ENCODE data around the gene HMG20B.

Gene HMG20B

DNA sequence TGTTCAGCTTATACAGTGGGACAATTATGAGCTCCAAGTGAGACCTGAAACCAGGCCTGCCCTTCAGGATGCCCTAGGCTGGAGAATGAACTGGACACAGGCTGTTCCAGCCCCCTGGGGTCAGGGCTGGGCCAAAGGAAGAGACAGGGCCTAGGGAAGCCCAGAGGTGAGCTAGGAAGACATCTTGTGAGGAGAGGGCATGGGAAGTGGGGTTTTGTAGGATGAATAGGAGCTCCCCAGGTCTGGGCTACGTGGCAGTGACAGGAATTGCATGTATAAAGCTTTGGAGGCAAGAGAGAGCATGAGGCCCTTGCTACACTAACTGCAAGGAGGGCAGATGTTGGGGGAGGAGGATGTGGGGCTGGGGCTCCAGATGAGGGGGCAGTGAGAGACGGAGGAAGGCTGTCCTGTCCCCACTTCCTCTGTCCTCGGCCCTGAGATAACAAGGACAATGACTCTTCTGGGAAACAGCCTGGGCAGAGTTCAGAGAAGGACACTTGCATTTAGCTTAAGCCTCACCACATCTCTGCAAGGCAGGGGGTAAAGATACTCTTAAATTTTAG lies 35.4 kb downstream of the HMG20B start:
- no peak for DNase-seq

DNA sequence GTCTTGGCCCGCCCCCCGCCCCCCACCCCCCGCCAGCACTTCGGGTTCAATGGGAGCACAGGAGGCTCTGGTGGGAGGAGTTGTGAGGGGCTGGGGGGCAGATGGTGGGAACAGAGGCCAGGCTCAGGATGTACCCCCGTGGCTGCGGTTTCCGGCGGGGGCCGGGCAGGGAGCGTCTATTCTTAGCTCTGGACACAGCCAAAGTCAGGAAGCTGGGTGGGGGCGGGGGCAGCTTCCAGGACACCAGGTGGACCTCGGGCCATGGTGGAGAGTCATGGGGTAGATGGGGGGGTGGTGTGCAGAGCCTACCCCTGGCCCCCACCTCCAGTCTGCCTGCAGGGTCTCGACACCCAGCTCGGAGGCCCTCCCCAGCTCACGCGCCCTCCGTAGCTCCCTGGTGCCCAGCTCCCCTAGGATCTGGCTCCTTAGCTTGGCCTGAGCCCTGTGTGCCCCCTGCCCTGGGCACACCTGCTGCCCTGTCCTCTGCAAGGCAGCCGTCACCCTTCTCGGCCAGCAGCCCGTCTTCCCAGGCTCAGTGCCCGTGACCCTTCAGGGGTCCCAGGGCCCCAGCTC lies 36.1 kb downstream of the HMG20B start:
- DNase-seq, result no peak

DNA sequence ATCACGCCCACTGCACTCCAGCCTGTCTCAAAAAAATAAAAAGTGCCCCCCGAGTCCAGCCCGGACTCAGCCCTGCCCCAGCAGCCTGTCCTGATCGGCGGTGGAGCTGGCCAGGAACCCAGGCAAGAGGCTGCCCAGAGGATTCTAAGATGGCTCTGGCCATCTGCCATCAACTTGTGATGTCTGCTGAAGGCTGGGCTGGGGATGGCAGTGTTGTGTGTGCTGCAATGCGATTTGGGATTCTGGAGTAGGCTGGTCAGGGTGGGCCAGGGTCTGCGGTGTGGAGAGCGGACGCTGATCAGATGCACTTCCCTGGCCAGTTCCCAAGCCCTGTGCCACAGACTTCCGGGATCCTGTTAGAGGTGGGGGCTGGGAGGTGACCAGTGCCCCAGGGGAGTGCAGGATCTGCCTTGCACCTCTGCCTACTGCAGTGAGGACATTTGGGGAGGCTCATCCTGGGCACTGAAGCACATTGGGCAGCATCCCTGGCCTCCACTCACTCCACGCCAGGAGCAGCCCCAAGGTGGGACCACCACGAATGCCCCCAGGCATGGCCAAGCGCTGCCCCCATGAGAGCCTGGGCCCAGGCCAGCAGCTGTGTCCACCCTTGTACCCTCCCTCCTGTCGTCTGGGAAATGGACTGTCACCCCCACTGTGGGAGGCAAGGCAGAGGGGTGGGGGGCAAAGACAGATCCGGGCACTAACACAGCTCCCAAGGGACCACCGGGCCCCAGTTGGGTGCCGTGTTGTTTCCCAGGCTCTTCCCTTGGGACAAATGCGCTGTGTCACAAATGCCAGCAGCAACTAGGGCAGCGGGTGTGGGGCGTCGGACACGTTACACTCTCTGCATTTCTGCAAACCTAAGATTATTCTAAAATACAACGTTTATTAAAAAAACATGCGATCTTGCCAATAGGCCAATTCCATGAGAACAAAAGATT lies 37.3 kb downstream of the HMG20B start:
- DNase-seq, result no peak

DNA sequence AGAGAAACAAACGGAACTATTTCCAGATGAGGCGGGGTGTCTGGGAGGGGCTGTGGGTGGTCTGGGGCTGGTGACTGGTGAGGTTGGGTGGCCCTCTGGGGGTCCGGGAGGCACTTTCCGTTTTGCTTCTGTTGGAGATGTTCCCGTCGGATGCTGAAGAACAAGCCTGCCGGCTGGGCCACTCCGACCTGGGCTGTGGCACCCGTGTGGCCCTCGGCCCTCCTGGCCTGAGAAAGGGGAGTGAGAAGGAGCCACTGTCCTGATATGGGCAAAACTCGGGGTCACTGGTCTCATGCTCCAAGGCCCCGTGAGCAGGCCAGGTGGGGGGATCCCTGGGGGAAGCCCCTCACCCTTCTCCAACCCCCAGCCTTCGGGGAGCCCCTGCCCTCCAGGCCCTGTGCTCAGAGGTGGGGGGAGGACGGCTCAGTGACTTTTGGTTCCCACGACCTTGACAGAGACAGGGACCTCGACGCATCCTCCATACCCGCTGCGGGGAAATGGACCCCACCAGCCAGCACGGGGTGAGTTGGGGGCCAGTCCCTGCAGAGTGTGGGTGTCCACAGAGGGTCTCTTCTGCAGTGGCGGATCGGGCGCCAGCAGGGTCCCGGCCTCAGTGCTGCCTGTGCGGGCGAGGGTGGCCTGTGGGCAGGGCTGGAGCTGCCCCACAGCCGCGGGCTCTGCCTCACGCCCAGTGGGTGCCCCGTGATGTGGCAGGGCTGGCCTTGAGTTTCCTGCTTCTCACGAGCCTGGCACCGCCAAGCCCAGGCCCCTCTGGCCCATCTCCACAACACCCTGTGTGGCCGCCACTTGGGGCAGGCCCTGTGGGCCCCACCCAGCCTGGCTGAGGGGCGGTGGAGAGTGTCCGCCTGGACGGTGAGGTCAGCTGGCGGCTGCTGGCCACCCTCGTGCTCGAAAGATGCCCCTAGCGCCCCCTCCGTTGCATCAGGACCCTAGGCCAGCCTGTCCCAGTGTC lies 38.3 kb downstream of the HMG20B start:
- DNase-seq, result no peak

DNA sequence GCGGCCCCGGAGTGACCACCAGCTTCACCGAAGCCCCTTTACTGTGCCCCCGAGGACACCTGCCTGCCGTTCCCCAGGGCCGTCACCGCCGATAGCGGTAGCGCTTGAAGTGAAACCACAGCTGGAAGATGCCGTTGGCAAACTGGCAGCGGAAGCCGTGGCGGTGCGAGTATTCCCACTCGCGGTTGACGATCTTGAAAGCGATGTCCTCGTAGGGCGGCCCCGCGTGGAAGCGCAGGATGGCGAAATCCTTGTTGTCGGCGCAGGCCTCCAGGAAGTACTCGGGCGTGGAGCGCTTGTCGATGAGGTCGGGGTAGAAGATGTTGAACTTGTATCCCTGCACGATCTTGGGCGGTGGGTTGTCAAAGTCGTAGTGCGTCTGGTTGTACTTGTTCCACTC lies 39.1 kb downstream of the HMG20B start:
- no peak for DNase-seq

DNA sequence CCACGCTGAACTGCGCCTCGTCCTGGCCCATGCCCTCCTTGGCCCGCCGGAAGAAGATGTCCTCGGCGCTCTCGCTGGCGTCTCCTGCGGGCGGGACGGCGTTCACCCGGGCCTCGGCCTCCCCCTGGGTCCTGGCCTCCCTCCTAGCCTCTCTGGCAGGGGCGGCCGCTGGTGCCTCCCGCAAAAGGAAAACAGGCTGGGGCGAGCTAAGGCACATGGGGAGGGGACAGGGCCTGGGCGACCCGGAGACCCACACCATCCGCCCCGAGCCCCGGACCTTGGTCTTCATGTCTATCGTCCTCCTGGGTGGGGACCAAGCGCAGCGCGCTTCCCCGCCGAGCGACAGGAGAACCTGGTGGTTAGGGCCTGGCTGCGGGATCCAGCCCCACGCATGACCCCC lies 39.6 kb downstream of the HMG20B start:
- DNase-seq, result no peak

DNA sequence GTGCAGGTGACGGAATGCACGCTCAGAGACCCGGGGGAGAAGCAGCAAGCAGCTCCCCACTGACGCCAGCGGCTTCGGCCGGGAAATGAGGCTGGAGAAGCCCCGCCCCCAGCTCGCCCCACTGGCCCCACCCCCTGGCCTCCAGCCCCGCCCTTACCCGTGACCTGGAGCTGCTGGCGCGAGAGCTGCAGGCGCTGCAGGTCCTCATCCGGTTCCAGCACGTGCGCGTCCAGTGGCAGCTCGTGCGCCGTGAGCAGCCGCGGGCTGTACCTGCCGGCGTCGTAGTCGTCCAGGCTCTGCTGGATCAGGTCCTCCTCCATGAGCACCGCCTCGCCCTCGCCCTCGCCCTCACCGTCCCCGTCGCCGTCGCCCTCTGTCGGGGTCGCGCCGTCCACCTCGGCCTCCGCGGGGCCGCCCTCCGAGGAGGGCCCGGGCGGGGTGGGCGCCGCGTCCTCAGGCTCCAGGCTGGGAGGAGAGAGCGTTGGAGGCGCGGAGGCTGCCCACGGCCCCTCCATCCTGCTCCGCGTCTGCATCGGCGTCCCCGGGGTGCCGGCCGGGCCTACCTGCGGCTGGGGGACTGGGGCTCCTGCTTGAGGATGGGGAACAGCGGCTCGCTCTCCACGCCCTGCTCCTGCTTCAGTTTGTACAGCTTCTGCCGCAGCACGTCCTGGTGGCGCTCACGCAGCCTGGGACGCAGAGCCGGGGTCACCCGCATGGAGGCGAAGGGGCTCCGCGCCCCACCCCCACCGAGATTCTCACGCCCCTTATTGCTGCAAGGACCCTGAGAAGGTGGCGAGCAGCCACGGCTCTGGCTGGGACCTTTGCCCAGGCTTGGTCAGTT lies 40.4 kb downstream of the HMG20B start:
- no peak for DNase-seq

DNA sequence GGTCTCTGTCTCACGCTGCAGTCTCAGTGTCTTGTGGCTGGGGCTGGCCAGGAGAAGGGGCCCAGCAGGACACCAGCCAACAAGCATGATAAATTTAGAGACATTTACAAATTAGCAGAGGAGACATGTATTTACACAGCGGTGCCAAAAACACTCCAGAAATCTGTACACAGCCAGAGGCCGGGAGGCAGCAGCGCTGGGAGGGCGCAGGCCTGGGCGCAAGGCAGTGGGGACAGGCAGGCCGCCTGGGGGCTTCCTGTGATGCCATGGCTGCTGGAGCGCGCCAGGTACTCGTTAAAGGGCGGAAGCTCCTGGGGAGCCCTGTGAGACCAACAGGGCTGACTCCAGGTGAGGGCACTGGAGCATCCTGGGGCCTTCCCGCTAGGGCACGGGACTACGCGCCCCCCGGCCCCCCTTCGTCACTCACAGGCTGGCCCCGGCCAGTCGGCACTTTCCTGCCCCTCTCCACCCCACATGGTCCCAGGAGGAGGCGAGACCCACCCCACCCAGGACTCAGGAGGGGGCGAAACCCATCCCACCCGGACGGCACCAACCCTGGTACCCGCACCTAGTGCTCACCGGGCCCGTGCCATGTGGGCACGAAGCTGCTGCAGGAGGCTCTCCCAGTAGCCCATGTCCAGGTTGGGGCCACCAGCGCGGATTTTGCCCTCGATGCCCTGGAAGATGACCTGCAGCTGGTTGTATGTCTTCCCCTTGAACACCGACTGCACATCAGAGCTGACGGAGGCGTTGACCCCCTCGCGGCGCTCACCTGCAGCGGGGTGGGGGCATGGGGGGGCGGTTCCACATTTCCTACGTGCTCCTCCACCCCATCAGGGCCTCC lies 41.3 kb downstream of the HMG20B start:
- no peak for DNase-seq

DNA sequence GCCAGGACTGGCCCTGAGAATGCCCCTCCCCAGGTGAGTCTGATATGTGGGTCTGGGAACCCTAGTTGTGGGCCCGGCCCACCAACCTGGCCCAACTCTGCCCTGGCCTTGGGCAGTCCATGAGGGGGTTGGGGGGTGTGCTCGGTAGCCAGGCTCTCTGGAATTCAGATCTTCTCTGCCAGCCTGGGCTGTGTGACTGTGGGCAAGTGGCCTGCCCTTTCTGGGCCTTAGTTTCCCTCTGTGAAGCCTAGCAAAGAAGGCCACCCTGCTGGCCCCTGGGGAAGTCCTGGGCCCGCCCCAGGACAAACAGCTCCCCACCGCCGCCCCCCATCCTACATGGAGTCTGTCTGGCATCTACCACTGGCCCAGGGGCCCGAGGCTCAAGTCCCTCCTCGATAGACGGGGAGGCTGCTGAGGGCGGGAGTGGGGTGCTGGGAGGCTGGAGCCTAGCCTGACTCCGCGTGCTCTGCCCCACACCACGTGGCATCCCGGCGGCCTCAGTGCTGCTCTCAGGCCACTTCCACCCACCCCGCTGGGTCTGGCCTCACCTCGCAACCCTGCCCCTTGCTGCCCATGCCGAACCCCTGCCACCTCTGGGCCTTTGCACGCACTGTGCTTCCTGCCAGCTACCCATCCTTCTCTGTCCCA lies 42.2 kb downstream of the HMG20B start:
- no peak for DNase-seq

DNA sequence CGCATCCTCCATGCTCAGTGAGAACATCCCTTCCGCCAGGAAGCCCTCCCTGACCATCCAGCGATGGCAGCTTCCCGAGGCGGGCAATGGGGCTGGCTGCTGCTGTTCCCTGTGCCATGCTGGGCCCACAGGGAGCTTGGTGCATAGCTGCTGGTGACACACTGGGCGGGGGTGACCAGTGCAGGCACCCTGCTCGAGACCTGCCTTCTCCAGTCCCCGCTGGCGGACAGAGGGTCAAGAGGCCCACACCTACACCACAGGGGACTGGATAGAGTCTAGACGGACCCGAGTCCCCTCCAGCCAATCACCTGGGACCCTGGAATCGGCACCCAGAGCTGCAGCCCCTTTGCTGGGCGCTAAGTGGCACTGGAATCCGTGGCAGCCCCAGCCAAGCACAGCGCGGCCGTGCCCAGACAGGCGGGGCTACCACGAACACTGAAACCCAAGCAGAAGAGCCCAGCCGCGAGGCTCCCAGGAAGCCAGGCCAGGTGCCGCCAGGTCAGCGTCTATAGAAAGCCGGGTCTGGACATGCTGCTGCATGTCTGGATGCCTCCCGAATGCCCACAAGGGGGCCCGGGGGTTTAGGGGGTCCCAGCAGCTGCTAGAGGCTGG lies 42.9 kb downstream of the HMG20B start:
- DNase-seq, result no peak

DNA sequence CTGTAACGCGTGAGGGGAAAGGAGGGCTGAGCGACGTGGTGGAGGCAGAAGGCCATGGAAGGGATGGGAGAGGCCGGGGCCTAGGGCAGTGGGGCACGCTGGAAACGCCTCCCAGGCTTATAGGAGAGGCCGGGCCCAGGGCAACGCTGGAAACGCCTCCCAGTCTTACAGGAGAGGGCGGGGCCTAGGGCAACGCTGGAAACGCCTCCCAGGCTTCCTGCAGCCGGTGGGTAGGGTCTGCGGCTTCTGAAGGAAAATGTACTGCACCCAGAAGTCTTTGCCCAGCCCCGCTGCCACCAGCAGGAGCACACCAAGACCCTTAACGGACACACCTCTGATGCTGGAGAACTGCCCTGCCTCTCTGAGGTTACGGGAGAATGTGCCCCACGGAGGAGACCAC lies 44.7 kb downstream of the HMG20B start:
- DNase-seq, result no peak

DNA sequence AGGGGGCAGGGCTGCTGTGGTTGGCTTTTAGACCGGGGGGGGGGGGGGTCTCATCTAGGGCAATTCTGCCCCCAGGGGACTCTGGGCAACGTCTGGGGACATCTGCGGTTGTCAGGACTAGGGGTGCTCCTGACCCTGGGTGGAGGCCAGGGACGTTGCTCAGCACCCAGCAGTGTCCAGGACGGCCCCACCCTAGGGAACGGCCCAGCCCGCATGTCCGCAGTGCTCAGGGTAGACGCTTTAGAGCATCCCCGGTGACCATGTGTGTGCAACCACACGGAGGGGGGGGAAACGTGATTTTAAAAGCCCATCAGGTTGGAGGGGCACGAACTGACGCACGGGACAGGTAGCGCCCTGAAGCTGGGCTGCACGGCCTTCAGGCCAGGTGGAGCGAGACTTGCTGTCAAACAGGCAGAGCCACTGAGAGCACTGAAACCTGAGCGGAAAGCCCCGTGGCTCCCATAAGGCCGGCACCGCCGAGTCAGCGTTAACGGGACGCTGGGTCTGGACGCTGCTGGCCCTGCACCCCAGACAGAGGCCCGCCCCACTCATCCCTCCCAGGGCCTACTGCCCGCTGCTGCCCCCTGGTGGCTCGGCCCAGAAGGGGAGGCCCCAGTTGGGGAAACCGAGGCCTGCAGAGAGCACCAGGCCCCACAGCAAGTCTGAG lies 45.5 kb downstream of the HMG20B start:
- DNase-seq, result no peak

DNA sequence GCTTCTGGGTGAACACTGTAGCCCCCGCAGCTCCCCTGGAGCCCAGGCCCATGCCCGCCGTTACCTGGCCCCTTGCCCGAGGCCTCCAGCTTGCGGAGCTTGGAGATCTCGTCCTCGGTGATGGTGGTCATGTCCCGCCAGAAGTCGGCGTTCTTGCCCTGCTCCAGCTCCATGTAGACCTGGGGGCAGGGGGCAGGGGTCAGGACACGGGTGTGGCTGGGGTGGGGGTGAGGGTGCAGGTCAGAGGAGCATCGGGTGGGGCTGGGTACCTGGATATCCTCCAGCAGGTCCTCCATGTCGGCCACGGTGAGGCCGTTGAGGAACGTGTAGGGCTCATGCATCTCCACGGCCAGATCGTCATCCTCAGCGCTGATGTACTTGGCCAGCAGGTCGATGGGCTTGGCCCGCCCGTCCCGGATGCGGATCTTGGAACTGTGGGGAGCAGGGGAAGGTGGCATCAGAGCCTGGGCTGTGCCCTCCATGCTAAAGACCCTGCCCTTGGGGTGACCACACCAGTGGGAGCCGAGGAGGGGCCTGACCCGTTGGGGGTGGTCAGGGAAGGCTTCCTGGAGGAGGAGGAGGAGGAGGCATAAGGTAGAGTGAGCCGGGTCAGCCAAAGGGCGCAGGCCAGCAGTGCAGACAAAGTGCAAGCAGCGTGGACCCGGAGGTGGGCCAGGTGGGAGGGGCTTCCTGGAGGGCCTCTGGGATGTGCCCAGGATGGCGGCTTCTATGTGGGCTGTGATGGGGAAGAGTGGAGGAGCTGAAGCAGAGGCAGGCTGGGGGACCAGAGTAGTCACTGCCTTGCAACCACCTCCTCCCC lies 46.3 kb downstream of the HMG20B start:
- no peak for DNase-seq

DNA sequence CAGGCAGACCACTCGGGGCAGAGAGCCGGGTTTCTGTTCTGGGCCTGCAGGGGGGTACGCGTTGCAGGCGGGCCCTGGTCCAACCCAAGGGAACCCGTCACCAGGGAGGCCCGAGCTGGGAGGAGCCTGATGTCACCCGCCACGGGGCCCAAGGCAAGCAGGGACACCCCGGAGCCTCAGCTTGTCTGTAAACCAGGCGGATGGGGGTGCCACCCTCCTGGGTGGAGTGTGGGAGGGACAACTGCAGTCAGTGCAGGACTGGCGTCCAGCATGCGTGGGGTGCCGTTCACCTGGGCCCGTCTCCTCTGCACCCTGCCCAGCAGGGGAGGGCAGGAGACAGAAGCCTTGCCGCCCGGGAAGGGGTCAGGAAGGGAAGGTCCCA lies 46.9 kb downstream of the HMG20B start:
- no peak for DNase-seq

DNA sequence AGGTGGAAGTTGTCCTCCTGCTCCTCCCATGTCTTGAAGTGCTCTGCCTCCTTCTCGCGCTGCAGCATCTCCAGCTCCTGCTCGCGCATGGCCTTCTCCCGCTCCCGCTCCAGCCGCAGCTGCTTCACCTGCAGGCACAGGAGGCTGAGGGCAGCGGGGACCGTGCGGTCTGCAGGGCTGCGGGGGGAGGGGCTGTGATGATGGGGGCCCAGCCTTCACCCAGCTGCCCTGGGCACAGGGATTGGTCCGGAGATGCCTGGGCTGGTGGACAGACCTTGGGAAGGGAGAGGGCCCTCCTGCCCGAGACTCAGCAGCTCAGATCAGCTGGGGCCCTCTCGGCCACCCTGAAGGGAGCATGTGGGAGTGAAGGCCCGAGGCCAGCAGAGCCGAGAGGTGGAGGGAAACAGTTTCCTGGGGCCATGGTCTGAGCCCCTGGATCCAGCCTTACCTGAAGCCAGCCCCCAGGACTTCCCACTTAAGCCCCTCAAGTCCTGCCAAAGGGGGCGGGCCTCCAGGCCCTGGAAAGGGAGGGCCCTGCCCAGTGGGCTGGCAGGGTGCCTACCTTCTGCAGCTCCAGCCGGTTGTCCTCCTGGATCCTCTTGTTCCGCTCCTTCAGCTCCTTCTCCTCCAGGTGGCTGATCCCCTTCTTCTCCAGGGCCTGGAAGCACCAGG lies 47.5 kb downstream of the HMG20B start:
- DNase-seq, result no peak

DNA sequence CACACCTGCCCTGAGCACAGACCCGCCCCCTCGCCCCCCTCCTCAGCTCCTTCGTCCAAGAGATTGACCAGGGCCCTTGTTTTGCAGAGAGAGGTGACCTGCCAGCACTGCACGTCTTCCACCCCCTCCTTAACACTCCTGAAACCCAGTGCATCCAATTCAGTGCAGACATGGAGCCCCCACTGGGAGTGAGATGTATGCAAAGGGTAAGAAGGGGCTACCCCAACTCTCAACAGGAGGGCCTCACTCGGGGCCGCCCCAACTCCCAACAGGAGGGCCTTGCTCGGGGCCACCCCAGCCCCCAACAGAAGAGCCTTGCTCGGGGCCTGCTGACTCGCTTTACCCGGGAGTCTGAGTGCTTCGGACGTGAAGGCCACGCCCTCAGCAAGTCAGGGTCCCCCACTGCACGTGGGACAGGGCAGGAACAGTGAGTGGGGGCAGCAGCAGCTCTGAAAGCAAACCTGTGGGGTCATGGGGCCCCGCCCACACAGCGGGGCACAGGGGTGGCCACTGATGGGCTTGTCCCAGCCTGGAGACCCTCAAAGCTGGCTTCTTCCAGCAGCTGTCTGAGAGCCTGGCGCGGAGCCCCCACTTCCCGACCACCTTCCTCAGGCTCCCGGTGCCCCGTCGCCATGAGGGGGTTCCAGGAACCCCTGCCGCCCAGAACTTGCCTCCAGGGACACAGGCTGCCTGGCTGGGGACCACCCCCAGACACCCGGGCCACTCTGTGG lies 48.2 kb downstream of the HMG20B start:
- DNase-seq, result no peak

DNA sequence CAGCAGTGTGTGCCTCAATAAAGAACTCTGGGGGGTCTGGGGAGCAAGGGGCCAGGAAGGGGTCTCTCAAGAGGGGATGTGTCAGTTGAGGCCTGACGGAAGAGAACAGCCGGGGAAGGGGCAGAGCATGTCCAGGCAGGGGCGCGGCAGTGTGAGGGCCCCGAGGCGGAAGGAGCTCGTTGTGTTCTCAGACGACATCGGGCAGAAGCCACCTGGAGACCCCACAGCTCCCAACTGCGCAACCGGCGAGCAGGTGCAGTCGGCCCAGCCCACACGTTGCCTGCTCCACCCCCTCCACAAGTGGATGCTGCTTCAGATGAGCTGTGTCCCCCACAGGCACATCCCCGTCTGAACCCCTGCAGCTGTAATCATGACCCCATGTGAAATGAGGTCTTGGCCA lies 48.9 kb downstream of the HMG20B start:
- DNase-seq, result no peak

Data from cortex of kidney (tissue), 1 donor.